GM19035 (cell line): ENCODE data around the gene ASB13.
A peak's percentile ranks its signal among the peaks of the same experiment; 100 is the strongest.

ENCODE experiments used
- ATAC-seq: cut with Tn5 transposase; IDR thresholded peaks from one replicate; pipeline ENCODE4 v1.9.1; 2021; ENCODE audit not compliant: unreplicated experiment

The ASB13 gene

DNA sequence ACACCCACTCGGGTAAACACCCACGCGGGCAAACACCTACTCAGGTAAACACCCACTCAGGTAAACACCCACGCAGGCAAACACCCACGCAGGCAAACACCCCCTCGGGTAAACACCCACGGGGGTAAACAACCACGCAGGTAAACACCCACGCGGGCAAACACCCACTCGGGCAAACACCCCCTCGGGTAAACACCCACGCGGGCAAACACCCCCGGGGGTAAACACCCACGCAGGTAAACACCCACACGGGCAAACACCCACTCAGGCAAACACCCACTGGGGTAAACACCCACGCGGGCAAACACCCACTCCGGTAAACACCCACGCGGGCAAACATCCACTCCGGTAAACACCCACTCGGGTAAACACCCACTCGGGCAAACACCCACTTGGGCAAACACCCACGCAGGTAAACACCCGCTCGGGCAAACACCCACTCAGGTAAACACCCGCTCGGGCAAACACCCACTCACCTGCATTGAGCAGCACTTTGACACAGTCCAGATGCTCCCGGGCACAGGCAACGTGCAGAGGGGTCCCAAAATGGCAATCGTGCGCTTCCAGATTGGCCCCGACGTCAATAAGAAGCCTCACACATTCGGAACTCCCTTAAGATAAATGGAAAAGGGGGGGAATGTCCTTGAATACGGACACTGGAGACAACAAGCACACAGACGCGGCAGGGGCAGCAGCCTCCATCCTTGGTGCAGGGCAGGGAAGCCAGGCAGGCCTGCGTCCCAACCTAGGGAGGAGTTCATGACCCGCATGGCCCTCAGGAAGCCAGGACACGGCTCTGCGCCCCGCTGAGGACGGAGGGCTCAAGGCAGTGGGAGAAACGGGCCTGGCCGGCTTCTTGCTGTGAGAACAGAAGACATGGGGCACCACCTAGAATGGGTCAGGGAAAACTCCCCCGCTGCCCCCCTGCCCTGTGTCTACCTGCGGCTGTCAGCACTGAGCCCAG lies 17.6 kb downstream of the ASB13 start:
- no peak for ATAC-seq

GRCh38 chr10:5647507-5648240 lies 18.7 kb downstream of the ASB13 start:
- no peak for ATAC-seq

DNA sequence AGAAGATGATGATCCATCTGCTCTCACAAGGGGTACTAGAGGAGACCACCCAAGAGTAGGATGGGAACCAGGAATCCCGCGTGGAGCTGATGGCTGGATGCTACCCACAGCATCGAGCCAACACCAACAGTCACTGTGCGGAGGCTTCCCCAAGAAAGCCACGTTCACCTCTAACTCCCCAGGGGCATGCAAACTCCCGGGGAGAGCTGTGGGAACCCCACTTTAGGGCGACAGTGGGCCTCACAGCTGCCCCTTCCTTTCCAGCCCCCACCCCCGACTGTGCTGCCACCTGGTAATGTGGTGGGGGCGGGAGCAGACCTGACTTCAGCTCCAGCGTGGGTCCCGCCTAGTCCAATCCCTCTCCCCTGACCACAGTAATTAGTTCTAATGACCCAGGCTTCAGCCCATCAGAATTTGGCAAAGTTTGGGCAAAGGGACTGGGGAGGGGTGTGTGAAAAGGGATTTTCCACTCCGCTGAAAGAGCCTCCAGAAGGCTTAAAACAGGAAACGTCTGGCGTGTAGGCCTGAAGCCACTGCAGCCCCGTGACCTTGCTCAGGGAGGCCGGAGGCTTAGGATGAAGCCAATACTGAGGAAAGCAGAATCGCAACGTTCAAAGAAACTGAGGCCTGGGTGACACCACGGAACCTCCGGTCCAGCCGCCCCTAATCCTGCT lies 20.3 kb downstream of the ASB13 start:
- no peak for ATAC-seq

GRCh38 chr10:5645375-5645774 lies 21.0 kb downstream of the ASB13 start:
- ATAC-seq, result no peak

- no peak for ATAC-seq
These were observed 21.5 kb downstream of the ASB13 start for GRCh38 chr10:5644930-5645329.

DNA sequence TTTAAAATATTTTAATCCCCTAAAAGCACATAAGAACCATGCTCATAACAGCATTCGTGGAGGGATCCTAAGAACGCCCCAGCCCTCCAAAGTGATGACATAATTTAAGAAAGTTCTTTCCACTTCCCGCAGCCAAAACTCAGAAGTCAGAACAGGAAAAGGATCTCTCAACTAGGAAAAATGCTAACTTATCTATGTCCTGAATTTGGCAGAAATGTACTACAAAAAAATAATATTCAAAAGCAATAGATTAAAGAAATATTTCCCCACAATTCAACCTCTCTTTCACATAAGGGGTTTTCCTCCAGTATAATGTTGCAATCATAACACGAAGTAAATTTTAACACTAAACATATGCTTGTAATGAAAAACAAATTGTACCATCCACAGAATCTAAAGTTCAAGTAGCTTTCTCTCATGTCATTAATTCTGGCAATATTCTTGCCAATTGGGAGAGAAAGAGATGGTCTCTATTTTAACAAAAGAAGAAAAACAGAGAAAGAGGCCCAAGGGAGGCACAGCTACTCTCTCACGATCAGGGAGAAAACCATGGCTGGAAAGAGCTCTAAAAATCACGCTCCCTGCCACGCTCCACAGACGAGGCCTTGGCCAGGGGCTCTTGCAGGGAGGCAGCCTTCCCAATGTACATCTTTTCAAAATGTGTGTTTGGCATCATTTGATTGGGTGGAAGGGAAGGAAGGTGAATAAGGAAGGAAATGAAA lies 22.9 kb downstream of the ASB13 start:
- ATAC-seq, result no peak

DNA sequence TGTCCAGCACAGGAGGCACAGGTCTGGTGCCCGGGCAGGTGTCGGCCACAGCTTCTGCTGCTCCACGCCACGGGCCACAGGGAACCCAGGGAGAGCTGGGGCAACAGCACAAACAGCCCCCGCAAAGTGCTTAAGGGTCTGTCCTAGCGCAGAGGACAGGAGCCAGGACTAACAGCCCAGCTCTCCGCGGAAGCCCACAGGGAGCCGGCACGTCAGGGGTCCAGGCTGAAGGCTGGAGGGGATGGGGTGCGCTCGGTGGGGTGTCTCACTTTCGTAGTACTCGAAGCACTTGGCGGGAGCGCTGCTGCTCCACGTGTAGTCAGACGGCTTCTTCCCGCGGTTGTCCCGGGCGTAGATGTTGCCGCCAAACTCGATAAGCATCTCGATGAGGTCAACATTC lies 24.9 kb downstream of the ASB13 start:
- ATAC-seq, result no peak

GRCh38 chr10:5640501-5640900 lies 25.9 kb downstream of the ASB13 start:
- no peak for ATAC-seq

DNA sequence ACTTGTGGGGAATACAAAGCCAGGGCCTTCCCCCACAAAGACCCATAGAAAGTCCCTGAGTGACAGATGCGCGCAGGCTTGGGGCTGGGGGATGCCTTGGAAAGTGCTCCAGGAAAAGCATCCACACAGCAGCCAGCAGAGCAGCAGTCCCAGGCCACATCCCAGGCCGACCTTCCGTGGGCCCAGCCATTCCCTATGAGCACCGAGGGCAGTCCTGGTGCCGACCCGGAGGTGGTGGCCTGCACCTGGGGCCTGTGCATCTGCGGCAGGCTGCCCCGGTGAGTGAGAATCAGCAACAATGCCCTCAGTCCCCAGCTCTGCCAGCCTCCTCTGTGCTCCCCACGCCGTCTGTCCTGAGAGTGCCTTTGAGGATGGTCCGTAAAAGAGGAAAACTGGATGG lies 26.4 kb downstream of the ASB13 start:
- no peak for ATAC-seq

DNA sequence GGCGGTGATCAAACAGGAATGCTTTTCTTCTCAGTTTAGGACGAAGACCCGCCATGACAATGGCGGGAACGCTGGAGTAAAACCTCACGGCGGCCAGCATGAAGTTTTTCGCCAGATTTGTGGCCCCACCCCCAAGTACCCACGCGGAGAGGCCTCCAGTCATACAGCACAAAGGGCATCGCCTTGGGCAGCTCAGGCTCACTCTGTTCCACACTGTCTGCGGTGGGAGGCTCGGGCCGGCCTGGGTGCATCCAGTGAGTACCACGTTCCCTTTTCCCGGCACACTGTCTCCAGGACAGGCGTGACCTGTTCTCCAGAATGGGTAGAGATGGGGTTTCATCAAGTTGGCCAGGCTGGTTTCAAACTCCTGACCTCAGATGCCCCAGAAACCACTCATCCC lies 27.3 kb downstream of the ASB13 start:
- no peak for ATAC-seq

- no peak for ATAC-seq
These were observed 27.9 kb downstream of the ASB13 start for GRCh38 chr10:5638494-5638893.

DNA sequence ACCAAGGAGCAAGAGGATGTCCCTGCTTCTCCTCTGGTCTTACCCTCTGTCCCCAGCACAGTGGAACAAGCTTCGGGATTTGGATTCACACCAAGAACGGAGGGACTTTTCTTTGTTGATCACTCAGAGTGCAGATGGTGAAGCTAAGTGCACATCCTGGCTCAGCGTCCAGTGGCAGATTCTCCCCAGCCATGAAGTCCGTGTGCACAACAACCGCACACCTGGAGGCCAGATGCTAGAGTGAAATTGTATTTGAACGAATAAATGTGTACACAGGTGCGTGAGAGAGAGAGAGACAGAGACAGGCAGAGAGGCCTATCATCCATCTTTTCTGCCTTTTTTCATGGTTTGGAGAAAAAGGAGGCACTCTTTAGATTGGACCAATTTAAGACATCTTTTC lies 31.5 kb downstream of the ASB13 start:
- no peak for ATAC-seq

DNA sequence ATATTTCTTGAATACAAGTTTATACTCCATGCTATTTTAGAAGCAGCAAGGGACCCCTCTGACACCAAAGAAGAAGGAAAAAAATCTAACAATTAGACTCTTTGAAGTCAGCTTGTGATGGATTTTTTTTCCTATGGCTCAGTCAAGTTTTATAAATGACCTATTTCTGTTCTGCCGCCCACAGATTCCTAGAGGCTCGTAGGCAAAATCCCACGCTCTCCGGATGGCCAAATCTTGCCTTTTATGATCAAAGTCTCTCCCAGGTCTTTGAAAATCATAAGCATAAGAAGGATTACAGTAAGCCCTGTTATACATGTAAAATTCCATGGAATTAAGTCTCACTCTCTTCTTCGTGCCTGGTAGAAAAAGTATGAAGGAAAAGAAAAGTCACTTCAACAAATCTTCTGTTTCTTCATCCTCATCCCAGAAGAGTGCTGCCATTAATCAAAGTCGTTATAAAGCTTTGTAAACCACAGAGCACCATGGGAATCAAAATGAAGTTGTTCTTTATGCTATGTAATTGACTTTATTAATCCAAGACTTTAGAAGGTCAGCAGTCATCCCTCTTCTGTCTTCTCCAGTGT lies 33.1 kb downstream of the ASB13 start:
- no peak for ATAC-seq

- ATAC-seq, result no peak
These were observed 33.9 kb downstream of the ASB13 start for GRCh38 chr10:5632446-5632845.

- ATAC-seq, result no peak
These were observed 34.5 kb downstream of the ASB13 start for GRCh38 chr10:5631936-5632335.

DNA sequence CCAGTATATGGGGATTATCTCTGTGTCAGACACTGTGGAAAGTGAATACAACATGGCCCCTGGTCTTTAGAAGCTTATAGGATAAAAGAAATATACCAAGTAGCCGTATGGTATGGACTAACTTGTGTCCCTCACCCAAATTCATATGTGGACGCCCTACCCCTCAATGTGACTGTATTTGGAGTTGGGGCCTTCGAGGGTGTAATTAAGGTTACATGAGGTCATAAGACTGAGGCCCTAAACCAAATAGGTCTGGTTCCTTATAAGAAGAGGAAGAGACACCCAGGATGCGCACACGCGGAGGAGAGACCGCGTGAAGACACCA lies 36.3 kb downstream of the ASB13 start:
- ATAC-seq, result no peak

GRCh38 chr10:5629303-5630111 lies 36.9 kb downstream of the ASB13 start:
- ATAC-seq, result peak; percentile 82

DNA sequence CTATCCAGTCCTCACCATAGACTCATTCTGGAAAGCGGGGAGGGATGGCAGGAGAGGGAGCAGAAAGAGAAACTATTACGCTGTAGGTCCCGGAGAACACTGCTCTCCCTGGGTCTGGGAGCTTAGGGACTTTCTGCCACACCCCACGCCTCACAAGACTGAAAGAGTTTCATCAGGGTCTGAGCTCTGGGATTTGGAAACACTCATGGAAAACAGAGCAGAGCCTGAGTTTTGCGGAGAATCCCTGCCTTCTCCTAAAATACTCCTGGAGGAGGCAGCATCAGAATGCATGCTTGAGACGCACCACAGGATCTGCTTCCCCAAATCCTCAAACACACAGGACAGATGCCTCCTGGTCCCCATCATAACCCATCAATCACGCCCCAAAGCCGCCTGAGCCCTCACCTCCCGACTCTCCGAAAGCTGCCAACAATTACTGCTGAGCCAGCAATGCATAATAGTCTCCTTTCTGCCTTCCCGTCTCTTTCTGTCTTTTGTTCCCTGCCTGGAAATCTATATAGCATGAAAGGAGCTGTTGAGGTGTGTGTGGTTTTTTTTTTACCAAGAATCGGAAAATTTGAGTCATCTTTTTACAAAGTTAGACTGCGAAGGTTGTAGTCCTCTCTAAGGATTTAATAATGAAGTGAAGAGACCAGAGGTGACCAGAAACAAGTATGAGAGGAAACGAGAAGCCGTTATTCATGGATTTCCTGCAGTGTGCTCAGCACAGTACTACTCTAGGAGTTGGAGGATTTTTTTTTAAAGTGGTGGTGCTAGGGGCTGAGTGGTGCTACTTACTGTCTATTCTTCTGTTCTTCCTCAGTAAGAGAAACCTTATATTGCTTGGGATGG lies 37.7 kb downstream of the ASB13 start:
- no peak for ATAC-seq

DNA sequence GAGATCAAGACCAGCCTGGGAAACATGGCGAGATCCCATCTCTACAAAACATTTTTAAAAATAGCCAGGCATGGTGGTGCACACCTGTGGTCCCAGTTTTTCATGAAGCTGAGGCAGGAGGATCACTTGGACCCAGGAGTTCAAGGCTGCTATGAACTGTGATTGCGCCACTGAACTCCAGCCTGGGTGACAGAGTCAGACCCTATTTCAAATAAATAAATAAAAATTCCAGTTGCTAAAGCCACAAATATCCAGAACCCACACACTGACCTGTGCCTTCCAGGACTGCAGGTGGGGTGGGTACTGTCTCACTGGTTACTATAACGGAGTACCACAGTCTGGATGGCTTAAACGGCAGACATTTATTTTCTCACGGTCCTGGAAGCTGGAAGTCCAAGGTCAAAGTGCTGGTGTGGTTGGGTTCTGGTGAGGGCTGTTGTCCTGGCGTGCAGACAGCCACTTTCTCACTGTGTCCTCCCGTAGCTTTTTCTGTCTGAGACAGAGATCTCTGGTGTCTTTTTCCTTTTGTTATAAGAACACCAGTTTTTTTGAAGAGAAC lies 38.8 kb downstream of the ASB13 start:
- ATAC-seq, result no peak
